Measurements from ENCODE around the gene ERMN. TPM values are rescaled to one million over a fixed set of nuclear protein-coding genes. Genes with fewer than 3 reads are reported as not detected.

Gene ERMN
- total and polyA plus RNA-seq, 9 donors, result 0.04 to 0.19 (median 0.10) TPM; not detected in 2

GRCh38 chr2:157269922-157270321, 55.7 kb downstream of the ERMN start:
- DNase-seq, result no peak
- no peaks in the 10 kb centered on the region for H3K27me3 ChIP-seq (ENCODE audit: control insufficient read depth, insufficient read depth, low read length)
- no peaks in the 10 kb centered on the region for H3K36me3 ChIP-seq (ENCODE audit: control insufficient read depth, insufficient read depth, low read length)
- no peak overlapping the region for H3K4me3 ChIP-seq (ENCODE audit: low read length)
- no peaks in the 10 kb centered on the region for H3K4me1 ChIP-seq (ENCODE audit: control insufficient read depth, insufficient read depth, low read length)
- H3K27ac ChIP-seq (ENCODE audit: low read length), result no peak overlapping the region
- 36% methylated on average over 1 of the region's 2 CpGs for WGBS (ENCODE audit: insufficient coverage)
- H3K9me3 ChIP-seq (replicated peaks; ENCODE audit: control insufficient read depth, low read depth, low read length), result no peaks in the 10 kb centered on the region

- Histone ChIP-seq H3K27ac (ENCODE audit: low read length) (no peak overlapping the region), H3K4me1 (ENCODE audit: control insufficient read depth, insufficient read depth, low read length) (no peaks in the 10 kb centered on the region), H3K4me3 (ENCODE audit: low read length) (no peak overlapping the region), H3K9me3 (replicated peaks; ENCODE audit: control insufficient read depth, low read depth, low read length) (no peaks in the 10 kb centered on the region), H3K27me3 (ENCODE audit: control insufficient read depth, insufficient read depth, low read length) (no peaks in the 10 kb centered on the region), H3K36me3 (ENCODE audit: control insufficient read depth, insufficient read depth, low read length) (no peaks in the 10 kb centered on the region)
- WGBS (ENCODE audit: insufficient coverage), result no CpG with 5 or more reads among the region's 2 CpGs
- DNase-seq, result no peak
These were observed 56.6 kb downstream of the ERMN start for GRCh38 chr2:157269060-157269459.

Other genes starting within 250 kb of the ERMN start
- gene GALNT5, start 68.1 kb downstream of the ERMN start, total RNA-seq, result 9.6 TPM
- gene GALNT5, start 68.1 kb downstream of the ERMN start, polyA plus RNA-seq (ENCODE audit: insufficient read depth in 1 of 8, insufficient read length in 8 of 8, low replicate concordance in 1 of 8), result 1 to 10 TPM; 1.5 to 7.4 (median 3.7) TPM
- 0.84 TPM for gene CYTIP, start 118.3 kb upstream of the ERMN start, total RNA-seq
- gene CYTIP, start 118.3 kb upstream of the ERMN start, polyA plus RNA-seq (ENCODE audit: insufficient read depth in 1 of 8, insufficient read length in 8 of 8, low replicate concordance in 1 of 8), result 1 to 10 TPM in 2 of 8 donors, under 1 TPM in 6; 0.43 to 3.5 (median 0.87) TPM